Esophagus (tissue), 2 donors: ENCODE data around the gene ZXDC. TPM values are rescaled to one million over a fixed set of nuclear protein-coding genes. Genes with fewer than 3 reads are reported as not detected.
A peak's percentile ranks its signal among the peaks of the same experiment; 100 is the strongest.

Experiments used
- H3K27ac ChIP-seq, 2 donors: one replicate each; pipeline ENCODE4 v1.5.1; 2013; ENCODE audit warnings: low read depth in 2 of 2, mild to moderate bottlenecking in 2 of 2, inconsistent platforms in 1 of 2, low read length in 1 of 2, moderate library complexity in 1 of 2
- H3K27me3 ChIP-seq, 2 donors: one replicate each; pipeline ENCODE4 v1.6.1; 2013; ENCODE audit warnings: low read length in 2 of 2, control low read depth in 1 of 2, mild to moderate bottlenecking in 1 of 2; ENCODE audit not compliant: insufficient read depth in 2 of 2, control insufficient read depth in 1 of 2
- H3K36me3 ChIP-seq, 2 donors: one replicate each; pipeline ENCODE4 v1.6.1; 2013; ENCODE audit warnings: low read length in 1 of 2; ENCODE audit not compliant: control insufficient read depth in 2 of 2, insufficient read depth in 2 of 2
- H3K4me1 ChIP-seq, 2 donors: one replicate each; pipeline ENCODE4 v1.6.1; 2013; ENCODE audit warnings: low read length in 1 of 2; ENCODE audit not compliant: control insufficient read depth in 2 of 2, insufficient read depth in 2 of 2
- H3K4me3 ChIP-seq, 2 donors: one replicate each; pipeline ENCODE4 v1.5.1; 2013; ENCODE audit warnings: low read length in 2 of 2, mild to moderate bottlenecking in 2 of 2, low read depth in 1 of 2, moderate library complexity in 1 of 2
- H3K9me3 ChIP-seq, 2 donors: one replicate each; pipeline ENCODE4 v1.6.1; 2013; ENCODE audit warnings: mild to moderate bottlenecking in 2 of 2, low read depth in 1 of 2, low read length in 1 of 2, moderate library complexity in 1 of 2; ENCODE audit not compliant: control insufficient read depth in 2 of 2, insufficient read depth in 1 of 2
- WGBS, 2 donors: extraction: QIAGEN DNeasy Blood & Tissue Kit; methylation state at CpG; one replicate each; pipeline ENCODE4 v1.1.7; 2013; 5-methylcytosine and 5-hydroxymethylcytosine counted together
- polyA plus RNA-seq, 2 donors: library from polyadenylated mRNA; stranded (reverse); fragments of 200-250 nt; gene quantifications; one replicate each; pipeline ENCODE4 v1.2.3, GENCODE V29; 2013
- donor health status: healthy with polysubstance abuse.
- donor health status: Bipolar disorder and iron deficiency.

ZXDC gene
- polyA plus RNA-seq, 2 donors = 9.2 to 13.3 TPM

DNA sequence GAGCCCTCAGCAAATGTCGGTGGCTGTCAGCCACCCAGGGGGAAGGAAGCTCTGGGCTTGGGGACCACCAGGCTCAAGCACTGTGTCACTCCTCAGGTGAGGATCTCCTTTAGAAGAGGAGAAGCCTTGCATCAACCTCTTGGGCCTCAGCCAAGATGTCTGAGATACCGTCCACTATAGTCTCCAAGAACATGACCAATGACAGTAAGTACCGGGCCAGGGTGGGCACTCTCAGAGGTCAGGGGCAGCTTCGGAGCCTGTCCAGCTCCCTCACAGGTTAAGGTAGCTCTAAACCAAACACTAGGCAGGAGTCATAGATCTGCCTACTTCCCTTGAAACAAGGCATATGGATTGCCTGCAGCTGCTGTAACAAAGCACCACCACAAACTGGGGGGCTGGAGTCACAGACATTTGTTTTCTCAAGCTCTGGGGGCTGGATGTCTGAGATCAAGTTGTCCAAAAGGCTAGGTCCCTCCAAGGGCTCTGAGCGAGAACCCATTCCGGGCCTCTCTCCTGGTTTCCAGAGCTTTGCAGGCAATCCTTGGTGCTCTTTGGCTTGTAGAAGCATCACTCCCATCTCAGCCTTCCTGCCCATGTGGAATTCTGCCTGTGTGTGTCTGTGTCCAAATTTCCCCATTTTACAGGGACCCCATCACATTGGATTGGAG lies 79.7 kb downstream of the ZXDC start:
- Histone ChIP-seq H3K4me1 (peaks cover 4 to 10% of the 10 kb centered on the region in 2 donors), H3K27me3 (peaks cover 0 to 6% of the 10 kb centered on the region in 2 donors), H3K36me3 (no peaks in the 10 kb centered on the region), H3K9me3 (no peaks in the 10 kb centered on the region), H3K4me3 (no peak overlapping the region), H3K27ac (no peak overlapping the region)
- 93 to 94% methylated on average over 6 of the region's 6 CpGs for WGBS, 2 donors

GRCh38 chr3:126394977-126395321 lies 80.7 kb downstream of the ZXDC start:
- H3K9me3 ChIP-seq = no peaks in the 10 kb centered on the region
- WGBS, 2 donors = 12 to 14% methylated on average over 29 to 30 of the region's 30 CpGs
- H3K4me1 ChIP-seq = peaks cover 4 to 10% of the 10 kb centered on the region in 2 donors
- no peaks in the 10 kb centered on the region for H3K36me3 ChIP-seq
- H3K4me3 ChIP-seq = peak overlapping the region; percentile 8 to 9
- peaks cover 0 to 6% of the 10 kb centered on the region in 2 donors for H3K27me3 ChIP-seq
- H3K27ac ChIP-seq = no peak overlapping the region

- peaks cover 4 to 10% of the 10 kb centered on the region in 2 donors for H3K4me1 ChIP-seq
- no peaks in the 10 kb centered on the region for H3K9me3 ChIP-seq
- peak within 1 kb of the TSS; percentile 8 to 9 for H3K4me3 ChIP-seq
- no peaks in the 10 kb centered on the region for H3K36me3 ChIP-seq
- WGBS, 2 donors = 27 to 28% methylated on average over 43 of the region's 43 CpGs
- peaks cover 0 to 6% of the 10 kb centered on the region in 2 donors for H3K27me3 ChIP-seq
- H3K27ac ChIP-seq = no peak within 1 kb of the TSS
Observed at GRCh38 chr3:126394179-126394976, 81.3 kb downstream of the ZXDC start, which contains the start of gene CFAP100. CFAP100 (plus strand) TSS chr3:126394909; CDS start chr3:126396001, 1,092 bp downstream.

DNA sequence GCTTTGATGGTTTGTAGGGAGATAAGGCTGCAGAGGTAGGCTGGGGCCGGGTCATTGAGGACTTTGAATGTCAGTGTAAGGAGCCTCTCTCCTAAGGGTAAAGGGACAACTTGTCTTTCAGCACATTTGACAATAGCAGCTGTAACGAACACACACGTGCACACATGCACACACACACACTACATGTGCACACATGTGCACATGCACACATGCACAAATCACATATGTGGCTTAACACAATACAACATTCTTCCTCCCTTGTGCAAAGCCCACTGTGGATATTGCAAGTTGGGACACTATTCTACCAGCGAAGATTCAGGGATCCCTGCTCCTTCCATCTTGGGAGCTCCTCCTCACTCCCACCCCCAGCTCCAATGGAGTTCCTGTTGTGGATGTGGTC lies 82.1 kb downstream of the ZXDC start:
- peaks cover 0 to 6% of the 10 kb centered on the region in 2 donors for H3K27me3 ChIP-seq
- WGBS, 2 donors = 83 to 84% methylated on average over 4 of the region's 4 CpGs
- no peaks in the 10 kb centered on the region for H3K9me3 ChIP-seq
- peaks cover 4 to 6% of the 10 kb centered on the region in 2 donors for H3K4me1 ChIP-seq
- no peak overlapping the region for H3K27ac ChIP-seq
- no peak overlapping the region for H3K4me3 ChIP-seq
- H3K36me3 ChIP-seq = no peaks in the 10 kb centered on the region

DNA sequence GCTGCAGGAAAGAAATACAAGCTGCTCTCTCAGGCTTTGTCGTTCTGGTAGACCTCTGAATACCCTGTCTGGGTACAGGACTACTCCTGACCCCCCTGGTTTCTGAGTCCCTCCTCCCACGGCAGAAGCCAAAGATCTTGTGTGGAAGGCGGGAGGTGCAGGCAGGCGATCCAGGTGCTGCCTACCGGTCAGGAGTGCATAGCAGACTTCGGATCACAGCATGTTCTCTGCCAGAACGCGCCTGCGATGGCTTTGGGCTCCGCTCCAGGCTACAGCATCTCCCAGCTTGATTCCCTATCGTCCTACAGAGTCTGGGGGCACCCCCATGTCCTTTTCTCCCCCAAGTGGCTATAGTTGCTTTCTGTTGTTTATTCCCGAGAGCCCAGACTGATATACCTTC lies 83.4 kb downstream of the ZXDC start:
- H3K27me3 ChIP-seq = peaks cover 0 to 6% of the 10 kb centered on the region in 2 donors
- H3K4me1 ChIP-seq = peaks cover 4 to 5% of the 10 kb centered on the region in 2 donors
- no peaks in the 10 kb centered on the region for H3K36me3 ChIP-seq
- H3K9me3 ChIP-seq = no peaks in the 10 kb centered on the region
- H3K4me3 ChIP-seq = no peak overlapping the region
- 64 to 69% methylated on average over 12 of the region's 12 CpGs for WGBS, 2 donors
- H3K27ac ChIP-seq = no peak overlapping the region

DNA sequence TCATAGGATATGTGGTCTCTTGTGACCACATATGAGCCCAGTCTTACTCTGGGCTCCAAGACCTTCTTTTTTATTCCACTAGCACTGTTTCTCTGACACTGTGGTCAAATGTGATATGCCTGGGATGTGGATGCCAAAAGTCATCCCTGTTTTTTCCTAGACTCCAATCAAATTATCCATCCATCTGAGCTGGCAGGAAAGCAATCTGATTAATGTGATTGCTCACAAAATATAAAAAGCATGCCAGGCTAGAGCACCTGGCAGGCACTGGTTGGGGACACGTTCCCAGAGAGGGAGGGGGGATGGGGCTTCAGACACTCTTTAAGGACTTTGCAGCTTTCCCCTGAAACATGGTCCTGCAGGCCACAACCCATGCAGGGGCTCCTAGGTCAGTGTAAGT lies 84.1 kb downstream of the ZXDC start:
- no peak overlapping the region for H3K27ac ChIP-seq
- WGBS, 2 donors = 27 to 35% methylated on average over 1 of the region's 1 CpG
- H3K4me3 ChIP-seq = no peak overlapping the region
- peaks cover 0 to 6% of the 10 kb centered on the region in 2 donors for H3K27me3 ChIP-seq
- no peaks in the 10 kb centered on the region for H3K36me3 ChIP-seq
- H3K4me1 ChIP-seq = peaks cover 4 to 5% of the 10 kb centered on the region in 2 donors
- H3K9me3 ChIP-seq = no peaks in the 10 kb centered on the region

GRCh38 chr3:126390751-126391150 lies 84.9 kb downstream of the ZXDC start:
- no peaks in the 10 kb centered on the region for H3K36me3 ChIP-seq
- H3K27ac ChIP-seq = no peak overlapping the region
- WGBS, 2 donors = 60 to 69% methylated on average over 4 of the region's 4 CpGs
- H3K4me3 ChIP-seq = no peak overlapping the region
- no peaks in the 10 kb centered on the region for H3K9me3 ChIP-seq
- peaks cover 0 to 6% of the 10 kb centered on the region in 2 donors for H3K27me3 ChIP-seq
- peaks cover 4 to 5% of the 10 kb centered on the region in 2 donors for H3K4me1 ChIP-seq

GRCh38 chr3:126390201-126390600 lies 85.5 kb downstream of the ZXDC start:
- Histone ChIP-seq H3K27ac (no peak overlapping the region), H3K27me3 (peaks cover 0 to 6% of the 10 kb centered on the region in 2 donors), H3K4me3 (no peak overlapping the region), H3K4me1 (peaks cover 4 to 5% of the 10 kb centered on the region in 2 donors), H3K9me3 (no peaks in the 10 kb centered on the region), H3K36me3 (no peaks in the 10 kb centered on the region)
- WGBS, 2 donors = 89 to 90% methylated on average over 15 of the region's 15 CpGs

GRCh38 chr3:126389794-126390146 lies 85.9 kb downstream of the ZXDC start:
- no peak overlapping the region for H3K27ac ChIP-seq
- 62% methylated on average over 17 of the region's 17 CpGs for WGBS, 2 donors
- no peaks in the 10 kb centered on the region for H3K9me3 ChIP-seq
- H3K36me3 ChIP-seq = no peaks in the 10 kb centered on the region
- peaks cover 0 to 6% of the 10 kb centered on the region in 2 donors for H3K27me3 ChIP-seq
- H3K4me3 ChIP-seq = no peak overlapping the region
- peaks cover under 1 to 3% of the 10 kb centered on the region in 2 donors for H3K4me1 ChIP-seq
